ENCODE results near the gene ASS1. TPM values are rescaled to one million over a fixed set of nuclear protein-coding genes. Genes with fewer than 3 reads are reported as not detected.

ASS1 gene
- total and polyA plus RNA-seq, 2 of the 13 experiments (the other 11 are each of a cell fraction or from before 2014, with no cell fraction given), result 77.6 to 122 TPM

- TF ChIP-seq ZNF281 (CRISPR knock-in tag; IDR thresholded peaks at IDR 0.05; ENCODE audit: borderline replicate concordance), result no peak
- TF ChIP-seq KLF9 (CRISPR knock-in tag; IDR thresholded peaks at IDR 0.05; ENCODE audit: low read depth), result no peak
- TF ChIP-seq NR0B2 (CRISPR knock-in tag; IDR thresholded peaks at IDR 0.05), result no peak
- TF ChIP-seq ZSCAN31 (CRISPR knock-in tag; IDR thresholded peaks at IDR 0.05; ENCODE audit: low read depth), result 0 out of 2 replicates have a peak, but pooled peaks have one; percentile 44
- TF ChIP-seq ZZZ3 (CRISPR knock-in tag; IDR thresholded peaks at IDR 0.05; ENCODE audit: borderline replicate concordance), result no peak
- no peak for TF ChIP-seq SMAD3 (CRISPR knock-in tag; IDR thresholded peaks at IDR 0.05)
- TF ChIP-seq ZNF572 (CRISPR knock-in tag; IDR thresholded peaks at IDR 0.05), result no peak
- no peak for TF ChIP-seq ZSCAN29 (CRISPR knock-in tag; conservative IDR thresholded peaks at IDR 0.05)
- TF ChIP-seq TRIM22 (IDR thresholded peaks at IDR 0.05), result no peak
- TF ChIP-seq HDAC2 (CRISPR knock-in tag; IDR thresholded peaks at IDR 0.05), result 0 out of 2 replicates have a peak, but pooled peaks have one; percentile 28
- TF ChIP-seq ZNF557 (CRISPR knock-in tag; IDR thresholded peaks at IDR 0.05), result no peak
- no peak; the same call in 1 of the 2 replicates for TF ChIP-seq ZNF251 (CRISPR knock-in tag; IDR thresholded peaks at IDR 0.05)
- no peak for TF ChIP-seq GLI4 (CRISPR knock-in tag; IDR thresholded peaks at IDR 0.05; ENCODE audit: borderline replicate concordance)
- no peak for TF ChIP-seq MED8 (CRISPR knock-in tag; IDR thresholded peaks at IDR 0.05; ENCODE audit: insufficient replicate concordance)
- 0 out of 2 replicates have a peak, but pooled peaks have one; percentile 61 for TF ChIP-seq ZC3H13 (CRISPR knock-in tag; IDR thresholded peaks at IDR 0.05)
- TF ChIP-seq ZNF337 (CRISPR knock-in tag; IDR thresholded peaks at IDR 0.05; ENCODE audit: borderline replicate concordance, low read depth), result no peak
- peak; percentile 73; the same call in 1 of the 2 replicates for TF ChIP-seq GMEB1 (CRISPR knock-in tag; IDR thresholded peaks at IDR 0.05; ENCODE audit: borderline replicate concordance)
- no peak for TF ChIP-seq SRSF9 (IDR thresholded peaks at IDR 0.05; ENCODE audit: borderline replicate concordance, insufficient read depth, low read depth, low read length, poor library complexity, severe bottlenecking)
- TF ChIP-seq ZNF574 (CRISPR knock-in tag; IDR thresholded peaks at IDR 0.05), result peak; percentile 53
Measured at GRCh38 chr9:130433168-130433946, 11.4 kb upstream of the ASS1 start (continued).

Data from HepG2 (cell line).